ENCODE measurements around the gene PCLAF.
"Not testable (repeated sequence)": the region's sequence is repeated elsewhere in the genome, so short reads cannot be mapped to it uniquely, and the experiment has no call there.

The PCLAF gene

GRCh38 chr15:64326458-64326857 lies 54.8 kb downstream of the PCLAF start:
- in situ Hi-C loops (cut with HindIII; ENCODE audit: low sequenced_read_pairs), result not testable (repeated sequence)

- in situ Hi-C loops (cut with HindIII; ENCODE audit: low sequenced_read_pairs), result no loop called here
Measured at GRCh38 chr15:64324165-64324877, 56.9 kb downstream of the PCLAF start.

GRCh38 chr15:64315216-64315615 lies 66.0 kb downstream of the PCLAF start:
- in situ Hi-C loops (cut with HindIII; ENCODE audit: low sequenced_read_pairs), result no loop called here

GRCh38 chr15:64314456-64314855 lies 66.8 kb downstream of the PCLAF start:
- in situ Hi-C loops (cut with HindIII; ENCODE audit: low sequenced_read_pairs), result no loop called here

Data from DLD1 (cell line).